ENCODE data around the gene CDH18. TPM values are rescaled to one million over a fixed set of nuclear protein-coding genes. Genes with fewer than 3 reads are reported as not detected.

Gene CDH18
- total RNA-seq, 4 donors from 2014 or later: 2.1 TPM; not detected in 3

GRCh38 chr5:20030125-20030524 is 42.1 kb upstream of the CDH18 start:
- Histone ChIP-seq H3K4me3 (no peak overlapping the region), H3K27me3 (no peaks in the 10 kb centered on the region), H3K36me3 (no peaks in the 10 kb centered on the region), H3K4me1 (no peaks in the 10 kb centered on the region), H3K9me3 (no peaks in the 10 kb centered on the region), H3K27ac (no peak overlapping the region)
- intact Hi-C loops (cut with DNase I; ENCODE audit: low total_unique reads): no loop called here
- no peak for TF ChIP-seq CTCF (IDR thresholded peaks at IDR 0.05)
- no peak for TF ChIP-seq POLR2A (IDR thresholded peaks at IDR 0.05)
- no peak for DNase-seq

GRCh38 chr5:20029266-20029665 is 41.3 kb upstream of the CDH18 start:
- intact Hi-C loops (cut with DNase I; ENCODE audit: low total_unique reads): no loop called here

GRCh38 chr5:20028506-20028905 is 40.5 kb upstream of the CDH18 start:
- Histone ChIP-seq H3K27me3 (no peaks in the 10 kb centered on the region), H3K4me3 (no peak overlapping the region), H3K36me3 (no peaks in the 10 kb centered on the region), H3K9me3 (no peaks in the 10 kb centered on the region), H3K4me1 (no peaks in the 10 kb centered on the region), H3K27ac (no peak overlapping the region)
- TF ChIP-seq CTCF (IDR thresholded peaks at IDR 0.05): no peak
- no peak for TF ChIP-seq POLR2A (IDR thresholded peaks at IDR 0.05)
- no peak for DNase-seq
- intact Hi-C loops (cut with DNase I; ENCODE audit: low total_unique reads): no loop called here

More at GRCh38 chr5:20029266-20029665, 41.3 kb upstream of the CDH18 start:
- Histone ChIP-seq H3K27ac (no peak overlapping the region), H3K27me3 (no peaks in the 10 kb centered on the region), H3K4me3 (no peak overlapping the region), H3K4me1 (no peaks in the 10 kb centered on the region), H3K36me3 (no peaks in the 10 kb centered on the region), H3K9me3 (no peaks in the 10 kb centered on the region)
- TF ChIP-seq POLR2A (IDR thresholded peaks at IDR 0.05): no peak
- no peak for DNase-seq

- Histone ChIP-seq H3K27me3 (no peaks in the 10 kb centered on the region), H3K9me3 (no peaks in the 10 kb centered on the region), H3K4me3 (no peak overlapping the region), H3K27ac (no peak overlapping the region), H3K36me3 (no peaks in the 10 kb centered on the region), H3K4me1 (no peaks in the 10 kb centered on the region)
- TF ChIP-seq POLR2A (IDR thresholded peaks at IDR 0.05): no peak
- TF ChIP-seq CTCF (IDR thresholded peaks at IDR 0.05): no peak
- intact Hi-C loops (cut with DNase I; ENCODE audit: low total_unique reads): no loop called here
- DNase-seq: no peak
Observed at GRCh38 chr5:20023686-20024180, 35.7 kb upstream of the CDH18 start.

- no peak for DNase-seq
- H3K27me3 ChIP-seq: no peaks in the 10 kb centered on the region
- H3K4me3 ChIP-seq: no peak overlapping the region
- TF ChIP-seq POLR2A (IDR thresholded peaks at IDR 0.05) (no peak), CTCF (IDR thresholded peaks at IDR 0.05) (no peak)
- no peaks in the 10 kb centered on the region for H3K36me3 ChIP-seq
- no peaks in the 10 kb centered on the region for H3K9me3 ChIP-seq
- intact Hi-C loops (cut with DNase I; ENCODE audit: low total_unique reads): no loop called here
- H3K27ac ChIP-seq: no peak overlapping the region
- no peaks in the 10 kb centered on the region for H3K4me1 ChIP-seq
Observed at GRCh38 chr5:20020247-20020646, 32.2 kb upstream of the CDH18 start.

GRCh38 chr5:20017021-20017420 is 29.0 kb upstream of the CDH18 start:
- H3K9me3 ChIP-seq: no peaks in the 10 kb centered on the region
- TF ChIP-seq CTCF (IDR thresholded peaks at IDR 0.05) (no peak), POLR2A (IDR thresholded peaks at IDR 0.05) (no peak)
- no peaks in the 10 kb centered on the region for H3K4me1 ChIP-seq
- intact Hi-C loops (cut with DNase I; ENCODE audit: low total_unique reads): no loop called here
- no peak for DNase-seq
- no peak overlapping the region for H3K4me3 ChIP-seq
- H3K27me3 ChIP-seq: no peaks in the 10 kb centered on the region
- no peak overlapping the region for H3K27ac ChIP-seq
- no peaks in the 10 kb centered on the region for H3K36me3 ChIP-seq

Data from uterus (tissue), 4 donors.